HG03280 (cell line): ENCODE results near the gene EIF1.
A peak's percentile ranks its signal among the peaks of the same experiment; 100 is the strongest.
"Not testable (repeated sequence)": the region's sequence is repeated elsewhere in the genome, so short reads cannot be mapped to it uniquely, and the experiment has no call there.

ENCODE experiments used
- ATAC-seq: cut with Tn5 transposase; IDR thresholded peaks from one replicate; pipeline ENCODE4 v1.9.1; 2021; ENCODE audit warnings: mild to moderate bottlenecking, moderate library complexity; ENCODE audit not compliant: unreplicated experiment

The EIF1 gene

GRCh38 chr17:41688641-41689496 lies at the start of gene EIF1:
Gene EIF1, plus strand, starts transcription at chr17:41688885. Its CDS starts 154 bp downstream, at chr17:41689039.
- ATAC-seq, result peak; percentile 77

- no peak for ATAC-seq
Measured at GRCh38 chr17:41638941-41639340, 49.7 kb upstream of the EIF1 start.

- ATAC-seq, result no peak
Measured at GRCh38 chr17:41639492-41640473, 48.9 kb upstream of the EIF1 start.

- not testable (repeated sequence) for ATAC-seq
Measured at GRCh38 chr17:41640596-41640995, 48.1 kb upstream of the EIF1 start.

- ATAC-seq, result no peak
Measured at GRCh38 chr17:41642252-41643156, 46.2 kb upstream of the EIF1 start.

- no peak for ATAC-seq
Measured at GRCh38 chr17:41647038-41647813, 41.5 kb upstream of the EIF1 start.

GRCh38 chr17:41647940-41648410 lies 40.7 kb upstream of the EIF1 start:
- no peak for ATAC-seq

GRCh38 chr17:41648411-41649195 lies 40.1 kb upstream of the EIF1 start:
- ATAC-seq, result no peak

- no peak for ATAC-seq
Measured at GRCh38 chr17:41649923-41650519, 38.7 kb upstream of the EIF1 start.

GRCh38 chr17:41650794-41651624 lies 37.7 kb upstream of the EIF1 start:
- no peak for ATAC-seq

GRCh38 chr17:41651625-41652460 lies 36.8 kb upstream of the EIF1 start:
- ATAC-seq, result no peak

- no peak for ATAC-seq
Measured at GRCh38 chr17:41652461-41652970, 36.2 kb upstream of the EIF1 start.

- ATAC-seq, result no peak
Measured at GRCh38 chr17:41653421-41653820, 35.3 kb upstream of the EIF1 start.

- ATAC-seq, result no peak
Measured at GRCh38 chr17:41653892-41654677, 34.6 kb upstream of the EIF1 start.

GRCh38 chr17:41654678-41655607 lies 33.7 kb upstream of the EIF1 start:
- no peak for ATAC-seq
